ENCODE data around the gene ANKFY1.
"Not testable (repeated sequence)": the region's sequence is repeated elsewhere in the genome, so short reads cannot be mapped to it uniquely, and the experiment has no call there.

Gene ANKFY1

DNA sequence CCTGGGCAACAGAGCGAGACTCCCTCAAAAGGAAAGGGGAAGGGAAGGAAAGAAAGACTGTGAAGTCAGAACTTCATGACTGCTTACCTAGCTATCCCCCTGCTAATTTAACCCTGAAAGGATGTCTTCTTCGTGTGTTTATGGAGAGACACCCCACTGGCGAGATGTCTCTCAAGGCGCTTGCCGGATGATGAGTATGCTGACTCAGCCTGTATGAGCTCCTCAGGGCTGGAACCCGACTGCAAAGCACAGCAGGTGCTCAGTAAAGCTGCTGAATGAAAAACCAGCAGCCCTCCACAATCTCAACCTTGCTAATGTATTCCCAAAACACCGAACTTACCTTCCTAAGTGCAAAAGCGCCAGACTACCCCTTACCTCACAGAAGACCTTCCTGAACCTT lies 2.3 kb downstream of the ANKFY1 start:
- Histone ChIP-seq H3K9me3 (ENCODE audit: insufficient read depth, low read length) (no peaks in the 10 kb centered on the region), H4K20me1 (ENCODE audit: insufficient read depth, low read length) (0 out of 2 replicates have a peak, but pooled peaks cover 9% of the 10 kb centered on the region), H3K4me1 (ENCODE audit: low read length) (peaks cover 12% of the 10 kb centered on the region), H3K4me2 (ENCODE audit: low read length) (no peak overlapping the region), H2AFZ (ENCODE audit: low read depth, low read length) (no peak overlapping the region), H3K36me3 (replicated peaks; ENCODE audit: low read depth, low read length) (peaks cover 7% of the 10 kb centered on the region), H3K27ac (ENCODE audit: low read length) (no peak overlapping the region), H3K4me3 (ENCODE audit: low read length) (no peak overlapping the region), H3K27me3 (ENCODE audit: low read depth, low read length) (no peaks in the 10 kb centered on the region), H3K79me2 (ENCODE audit: low read length) (peaks cover 58% of the 10 kb centered on the region), H3K9ac (ENCODE audit: low read length) (no peak overlapping the region)
- TF ChIP-seq EZH2phosphoT487 (IDR thresholded peaks at IDR 0.05; ENCODE audit: low read depth), result no peak
- TF ChIP-seq, protein P1, sequence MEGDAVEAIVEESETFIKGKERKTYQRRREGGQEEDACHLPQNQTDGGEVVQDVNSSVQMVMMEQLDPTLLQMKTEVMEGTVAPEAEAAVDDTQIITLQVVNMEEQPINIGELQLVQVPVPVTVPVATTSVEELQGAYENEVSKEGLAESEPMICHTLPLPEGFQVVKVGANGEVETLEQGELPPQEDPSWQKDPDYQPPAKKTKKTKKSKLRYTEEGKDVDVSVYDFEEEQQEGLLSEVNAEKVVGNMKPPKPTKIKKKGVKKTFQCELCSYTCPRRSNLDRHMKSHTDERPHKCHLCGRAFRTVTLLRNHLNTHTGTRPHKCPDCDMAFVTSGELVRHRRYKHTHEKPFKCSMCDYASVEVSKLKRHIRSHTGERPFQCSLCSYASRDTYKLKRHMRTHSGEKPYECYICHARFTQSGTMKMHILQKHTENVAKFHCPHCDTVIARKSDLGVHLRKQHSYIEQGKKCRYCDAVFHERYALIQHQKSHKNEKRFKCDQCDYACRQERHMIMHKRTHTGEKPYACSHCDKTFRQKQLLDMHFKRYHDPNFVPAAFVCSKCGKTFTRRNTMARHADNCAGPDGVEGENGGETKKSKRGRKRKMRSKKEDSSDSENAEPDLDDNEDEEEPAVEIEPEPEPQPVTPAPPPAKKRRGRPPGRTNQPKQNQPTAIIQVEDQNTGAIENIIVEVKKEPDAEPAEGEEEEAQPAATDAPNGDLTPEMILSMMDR (IDR thresholded peaks at IDR 0.05; ENCODE audit: low read depth, low read length), result no peak

DNA sequence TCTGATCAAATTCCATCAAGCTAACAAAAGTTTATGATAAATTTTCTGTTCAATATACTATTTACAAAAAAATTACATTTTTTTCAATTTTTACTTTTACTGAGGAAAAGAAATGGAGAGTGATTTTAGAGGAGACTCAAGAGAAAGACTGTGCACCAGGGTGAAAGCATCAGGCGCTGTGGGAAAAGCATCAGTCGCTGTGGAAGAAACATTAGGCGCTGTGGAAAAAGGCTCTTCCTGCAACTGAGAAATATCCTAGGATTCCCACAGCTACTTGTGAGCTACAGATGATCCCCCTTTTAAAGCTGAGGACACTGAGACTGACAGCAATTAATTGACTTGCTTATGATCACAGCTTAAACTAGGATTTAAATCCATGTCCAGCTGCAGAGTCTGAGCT lies 4.9 kb downstream of the ANKFY1 start:
- H3K4me3 ChIP-seq (ENCODE audit: low read length), result no peak overlapping the region
- TF ChIP-seq, protein P1 (IDR thresholded peaks at IDR 0.05; ENCODE audit: low read depth, low read length), result no peak
- no peak for TF ChIP-seq EZH2phosphoT487 (IDR thresholded peaks at IDR 0.05; ENCODE audit: low read depth)
- H3K9ac ChIP-seq (ENCODE audit: low read length), result no peak overlapping the region
- H3K4me2 ChIP-seq (ENCODE audit: low read length), result no peak overlapping the region
- peaks cover 7% of the 10 kb centered on the region for H3K36me3 ChIP-seq (replicated peaks; ENCODE audit: low read depth, low read length)
- no peak overlapping the region for H3K27ac ChIP-seq (ENCODE audit: low read length)
- H3K27me3 ChIP-seq (ENCODE audit: low read depth, low read length), result no peaks in the 10 kb centered on the region
- H2AFZ ChIP-seq (ENCODE audit: low read depth, low read length), result no peak overlapping the region
- H4K20me1 ChIP-seq (ENCODE audit: insufficient read depth, low read length), result 0 out of 2 replicates have a peak, but pooled peaks cover 13% of the 10 kb centered on the region
- H3K4me1 ChIP-seq (ENCODE audit: low read length), result peaks cover 8% of the 10 kb centered on the region
- peaks cover 64% of the 10 kb centered on the region for H3K79me2 ChIP-seq (ENCODE audit: low read length)
- H3K9me3 ChIP-seq (ENCODE audit: insufficient read depth, low read length), result no peaks in the 10 kb centered on the region

DNA sequence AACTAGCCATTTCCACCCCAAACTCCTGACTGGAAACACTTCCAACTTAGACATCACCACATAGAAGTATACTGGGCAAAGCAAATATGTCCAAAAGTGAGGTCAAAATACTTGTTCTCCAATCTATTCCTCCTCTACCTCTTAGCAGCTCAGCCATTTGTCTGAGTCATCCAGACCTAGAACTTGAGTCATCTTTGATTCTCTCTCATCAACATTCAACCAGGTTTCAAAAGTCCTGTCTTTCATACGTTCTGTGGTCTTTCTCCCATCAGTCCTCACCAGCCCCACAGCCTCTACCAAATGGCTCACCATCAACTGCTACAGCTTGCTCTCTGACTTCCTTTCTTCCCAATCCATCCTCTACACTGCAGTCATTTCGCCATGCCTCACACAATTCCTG lies 6.8 kb downstream of the ANKFY1 start:
- Histone ChIP-seq H3K79me2 (ENCODE audit: low read length) (peaks cover 64% of the 10 kb centered on the region), H3K4me1 (ENCODE audit: low read length) (no peaks in the 10 kb centered on the region), H2AFZ (ENCODE audit: low read depth, low read length) (no peak overlapping the region), H3K9me3 (ENCODE audit: insufficient read depth, low read length) (no peaks in the 10 kb centered on the region), H3K27ac (ENCODE audit: low read length) (no peak overlapping the region), H3K4me2 (ENCODE audit: low read length) (no peak overlapping the region), H3K36me3 (replicated peaks; ENCODE audit: low read depth, low read length) (peaks cover 7% of the 10 kb centered on the region), H3K4me3 (ENCODE audit: low read length) (no peak overlapping the region), H4K20me1 (ENCODE audit: insufficient read depth, low read length) (peaks cover 17% of the 10 kb centered on the region; the same call in 1 of the 2 replicates), H3K27me3 (ENCODE audit: low read depth, low read length) (no peaks in the 10 kb centered on the region), H3K9ac (ENCODE audit: low read length) (no peak overlapping the region)
- TF ChIP-seq, protein P1 (IDR thresholded peaks at IDR 0.05; ENCODE audit: low read depth, low read length), result no peak
- TF ChIP-seq EZH2phosphoT487 (IDR thresholded peaks at IDR 0.05; ENCODE audit: low read depth), result no peak

DNA sequence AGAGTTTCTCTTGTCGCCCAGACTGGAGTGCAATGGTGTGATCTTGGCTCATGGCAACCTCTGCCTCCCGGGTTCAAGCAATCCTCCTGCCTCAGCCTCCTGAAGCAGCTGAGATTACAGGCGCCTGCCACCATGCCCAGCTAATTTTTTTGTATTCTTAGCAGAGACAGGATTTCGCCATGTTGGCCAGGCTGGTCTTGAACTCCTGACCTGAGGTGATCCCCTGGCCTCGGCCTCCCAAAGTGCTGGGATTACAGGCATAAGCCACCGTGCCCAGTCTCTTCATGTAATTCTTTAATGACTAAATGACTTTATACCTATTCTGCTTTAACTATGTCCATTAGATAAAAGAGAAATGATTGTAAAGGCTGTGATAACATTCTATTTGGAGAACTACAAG lies 8.5 kb downstream of the ANKFY1 start:
- Histone ChIP-seq H4K20me1 (ENCODE audit: insufficient read depth, low read length) (peaks cover 17% of the 10 kb centered on the region; the same call in 1 of the 2 replicates), H3K79me2 (ENCODE audit: low read length) (peaks cover 64% of the 10 kb centered on the region)
- H2AFZ ChIP-seq (ENCODE audit: low read depth, low read length); H3K4me3 ChIP-seq (ENCODE audit: low read length); H3K27ac ChIP-seq (ENCODE audit: low read length); H3K9me3 ChIP-seq (ENCODE audit: insufficient read depth, low read length); H3K4me1 ChIP-seq (ENCODE audit: low read length); H3K36me3 ChIP-seq (replicated peaks; ENCODE audit: low read depth, low read length); H3K4me2 ChIP-seq (ENCODE audit: low read length); H3K27me3 ChIP-seq (ENCODE audit: low read depth, low read length); H3K9ac ChIP-seq (ENCODE audit: low read length): not testable (repeated sequence)

DNA sequence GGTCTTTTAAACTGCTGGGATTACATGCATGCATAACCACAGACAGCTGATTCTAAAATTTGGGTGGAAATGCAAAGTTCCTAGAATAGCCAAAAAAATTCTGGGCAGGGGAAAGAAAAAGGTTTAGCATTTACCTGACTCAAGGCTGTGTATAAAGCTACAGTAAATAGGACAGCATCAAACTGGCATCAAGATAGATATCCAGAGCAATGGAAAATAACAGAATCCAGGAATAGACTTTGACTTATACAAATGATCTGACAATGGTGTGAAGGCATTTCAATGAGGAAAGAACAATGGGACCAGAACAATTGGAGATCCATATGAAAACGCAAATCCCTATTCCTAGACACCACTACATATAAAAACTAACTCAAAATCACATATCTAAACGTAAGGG lies 12.9 kb downstream of the ANKFY1 start:
- no peaks in the 10 kb centered on the region for H3K9me3 ChIP-seq (ENCODE audit: insufficient read depth, low read length)
- TF ChIP-seq EZH2phosphoT487 (IDR thresholded peaks at IDR 0.05; ENCODE audit: low read depth), result no peak
- H3K4me3 ChIP-seq (ENCODE audit: low read length), result no peak overlapping the region
- H3K4me2 ChIP-seq (ENCODE audit: low read length), result no peak overlapping the region
- H3K9ac ChIP-seq (ENCODE audit: low read length), result no peak overlapping the region
- peaks cover 58% of the 10 kb centered on the region for H3K79me2 ChIP-seq (ENCODE audit: low read length)
- H3K36me3 ChIP-seq (replicated peaks; ENCODE audit: low read depth, low read length), result no peaks in the 10 kb centered on the region
- no peak overlapping the region for H3K27ac ChIP-seq (ENCODE audit: low read length)
- no peak overlapping the region for H2AFZ ChIP-seq (ENCODE audit: low read depth, low read length)
- no peaks in the 10 kb centered on the region for H3K4me1 ChIP-seq (ENCODE audit: low read length)
- no peaks in the 10 kb centered on the region for H3K27me3 ChIP-seq (ENCODE audit: low read depth, low read length)
- peaks cover 17% of the 10 kb centered on the region for H4K20me1 ChIP-seq (ENCODE audit: insufficient read depth, low read length)
